Ishikawa (cell line): ENCODE results near the gene PIGL.

Experiments used
- RAD21 ChIP-seq: IDR thresholded peaks from 2 replicates; pipeline ENCODE4 v1.6.1; 2012; ENCODE audit warnings: low read depth
- TAF1 ChIP-seq: IDR thresholded peaks from 2 replicates; pipeline ENCODE4 v1.6.1; 2012; ENCODE audit warnings: low read depth, mild to moderate bottlenecking

- TF ChIP-seq RAD21 (no peak), TAF1 (no peak)
Measured at GRCh38 chr17:16275024-16275423, 58.0 kb downstream of the PIGL start.
